Sigmoid colon (tissue), 4 donors: ENCODE data around the gene MAGI2.

Experiments
- CTCF ChIP-seq, 4 experiments: fragments of 450-650 bp in 3 of 4; fragments of 200-600 bp in 1 of 4; IDR thresholded peaks; one replicate each; pipeline ENCODE4 v1.5.1; 2016 to 2019; ENCODE audit warnings: antibody characterized with exemption in 4 of 4, mild to moderate bottlenecking in 3 of 4, moderate library complexity in 2 of 4
- POLR2A ChIP-seq, 2 donors: fragments of 450-650 bp; IDR thresholded peaks; one replicate each; pipeline ENCODE4 v1.6.1; 2016; ENCODE audit warnings: antibody characterized with exemption in 2 of 2, mild to moderate bottlenecking in 2 of 2, moderate library complexity in 2 of 2
- POLR2AphosphoS5 ChIP-seq, 4 donors: sonication (generic); formaldehyde crosslinking; IDR thresholded peaks; one replicate each; pipeline ENCODE4 v1.6.1; 2017; ENCODE audit warnings: antibody characterized with exemption in 4 of 4

- TF ChIP-seq CTCF (IDR thresholded peaks at IDR 0.05) = no peak
- no peak for TF ChIP-seq POLR2A (IDR thresholded peaks at IDR 0.05)
- TF ChIP-seq POLR2AphosphoS5 (IDR thresholded peaks at IDR 0.05) = no peak
Observed at GRCh38 chr7:79268730-79269129, 184.7 kb downstream of the MAGI2 start.
